Activated T-cell treated with anti-CD3 and anti-CD28 coated beads, Interleukin-2, amount 50 U/mL, for 4 hours (primary cell): ENCODE results near the gene SLC2A6. TPM values are rescaled to one million over a fixed set of nuclear protein-coding genes. Genes with fewer than 3 reads are reported as not detected.

ENCODE experiments used
- ATAC-seq, 2 donors: fragments of 200-7000 bp; cut with Tn5 transposase; one replicate each; pipeline ENCODE4 v1.10.0; 2021
- DNase-seq: peaks from one replicate; pipeline ENCODE4 v3.0.0-alpha.2; 2020
- H3K27me3 Mint-ChIP-seq: one replicate; pipeline ENCODE4 v1.8.0; 2021; ENCODE audit warnings: low read depth, mixed read lengths
- H3K36me3 Mint-ChIP-seq: one replicate; pipeline ENCODE4 v1.8.0; 2022; ENCODE audit warnings: mixed read lengths; ENCODE audit not compliant: insufficient read depth
- H3K4me1 Mint-ChIP-seq: one replicate; pipeline ENCODE4 v1.8.0; 2021; ENCODE audit warnings: low read depth, mixed read lengths
- H3K4me3 Mint-ChIP-seq: one replicate; pipeline ENCODE4 v1.8.0; 2021; ENCODE audit warnings: mild to moderate bottlenecking, moderate library complexity, mixed read lengths
- H3K9me3 Mint-ChIP-seq: one replicate; pipeline ENCODE4 v1.8.0; 2021; ENCODE audit warnings: mixed read lengths
- total RNA-seq, 3 donors: library from RNA; stranded (reverse); gene quantifications; one replicate each; pipeline ENCODE4 v1.2.1, GENCODE V29; 2021

Gene SLC2A6
- total RNA-seq, 3 donors from 2014 or later: 4.9 to 5.3 (median 5.2) TPM

DNA sequence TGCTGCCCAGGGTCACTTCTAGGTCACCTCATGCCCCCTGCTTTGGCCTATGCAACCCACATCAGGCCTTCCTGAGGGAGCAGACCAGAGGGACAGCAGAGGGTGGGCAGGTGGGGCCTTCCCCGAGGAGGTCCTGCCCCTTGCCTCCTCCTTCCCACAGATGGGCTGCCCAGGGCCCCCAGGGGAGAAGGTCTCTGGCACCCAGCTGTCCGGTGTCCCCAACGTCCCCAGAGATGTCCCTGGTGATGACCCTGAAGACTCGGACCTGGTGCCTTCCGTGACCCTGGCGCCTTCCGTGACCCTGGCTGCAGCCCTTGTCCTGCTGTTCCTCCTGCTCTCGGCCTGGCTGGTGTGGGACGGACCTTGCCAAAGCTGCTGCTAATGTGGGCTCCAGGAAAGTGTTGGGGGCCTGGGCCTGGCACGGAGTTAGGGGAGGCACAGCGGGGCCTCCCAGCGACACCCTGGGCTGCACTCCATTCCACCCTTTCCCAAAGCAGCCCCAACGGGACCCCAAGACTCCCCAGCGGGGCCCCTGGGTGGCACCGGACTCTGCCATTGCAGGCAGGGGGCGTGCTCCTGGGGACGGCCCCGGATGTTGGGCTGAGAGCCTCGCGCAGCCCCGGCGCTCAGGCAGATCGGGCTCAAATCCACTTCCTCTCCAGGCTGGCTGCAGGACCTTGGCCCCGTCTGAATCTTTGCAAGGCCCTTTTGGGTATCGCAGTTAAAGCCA, 6.8 kb upstream of the SLC2A6 start:
- H3K36me3 Mint-ChIP-seq: no peaks in the 10 kb centered on the region
- peaks cover 9% of the 10 kb centered on the region for H3K27me3 Mint-ChIP-seq
- ATAC-seq (peak; percentile 49 to 54), DNase-seq (no peak)
- H3K9me3 Mint-ChIP-seq: no peaks in the 10 kb centered on the region
- H3K4me3 Mint-ChIP-seq: no peak overlapping the region
- peaks cover 6% of the 10 kb centered on the region for H3K4me1 Mint-ChIP-seq

DNA sequence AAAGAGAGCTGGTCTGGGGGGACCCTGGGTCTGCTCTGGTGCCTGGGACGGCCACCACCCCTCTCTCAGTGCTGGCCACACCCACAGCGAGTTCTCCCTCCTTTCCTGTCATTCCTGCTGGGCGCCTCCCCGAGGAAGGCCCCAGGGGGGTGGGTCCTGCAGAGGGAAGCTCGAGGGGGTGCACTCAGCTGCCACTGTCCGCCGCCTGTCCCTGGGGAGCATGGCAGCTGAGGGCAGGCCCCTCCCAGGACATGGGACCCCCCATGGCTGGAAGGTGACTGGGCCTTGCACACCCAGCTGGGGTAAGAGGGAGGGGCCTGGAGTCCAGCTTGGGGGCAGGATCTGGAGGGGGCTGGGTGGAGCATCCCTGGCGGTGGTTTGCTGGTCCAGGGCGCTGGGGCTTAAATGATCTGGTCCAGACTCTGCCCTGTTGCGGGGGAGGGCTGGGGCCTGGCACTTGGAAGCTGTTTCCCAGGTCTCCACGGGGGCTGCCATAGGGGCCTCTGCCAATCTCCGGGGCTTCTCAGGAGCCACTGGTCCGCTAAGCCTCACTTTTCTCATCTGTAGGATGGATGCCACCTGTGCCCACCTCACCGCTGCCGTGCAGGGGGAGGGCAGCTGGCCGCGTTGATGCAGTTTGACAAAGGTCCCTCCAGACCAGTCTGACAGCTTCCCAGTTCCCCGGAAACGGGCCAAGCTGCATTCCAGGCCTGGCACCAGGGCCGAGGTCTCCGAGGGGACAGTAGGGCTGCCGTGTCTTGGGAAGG, 6.0 kb upstream of the SLC2A6 start:
- no peak overlapping the region for H3K4me3 Mint-ChIP-seq
- H3K36me3 Mint-ChIP-seq: no peaks in the 10 kb centered on the region
- H3K27me3 Mint-ChIP-seq: peaks cover 5% of the 10 kb centered on the region
- DNase-seq: no peak
- H3K9me3 Mint-ChIP-seq: no peaks in the 10 kb centered on the region
- no peak for ATAC-seq
- H3K4me1 Mint-ChIP-seq: peaks cover 8% of the 10 kb centered on the region

DNA sequence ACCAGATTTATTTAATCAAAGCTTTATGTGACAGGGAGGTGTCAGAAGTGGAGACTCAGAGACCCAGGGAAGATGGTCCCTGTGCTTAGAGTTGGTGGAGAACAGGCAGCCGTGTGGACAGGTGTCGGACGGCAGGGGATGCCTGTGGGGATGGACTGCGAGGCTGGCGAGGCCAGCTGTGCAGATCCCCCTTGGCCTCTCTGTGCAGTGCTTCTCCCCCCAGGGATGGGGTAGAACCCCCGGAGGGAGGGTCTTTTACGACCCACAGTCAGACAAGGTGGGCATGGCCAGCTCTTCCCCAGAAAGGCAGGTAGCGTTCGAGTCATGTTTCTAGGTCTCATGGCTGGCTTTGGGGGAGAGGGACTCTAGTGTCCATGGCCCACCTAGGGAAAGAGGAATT, 4.7 kb upstream of the SLC2A6 start:
- H3K9me3 Mint-ChIP-seq: no peaks in the 10 kb centered on the region
- peaks cover 13% of the 10 kb centered on the region for H3K4me1 Mint-ChIP-seq
- DNase-seq (no peak), ATAC-seq (no peak)
- H3K4me3 Mint-ChIP-seq: no peak overlapping the region
- no peaks in the 10 kb centered on the region for H3K27me3 Mint-ChIP-seq
- no peaks in the 10 kb centered on the region for H3K36me3 Mint-ChIP-seq

DNA sequence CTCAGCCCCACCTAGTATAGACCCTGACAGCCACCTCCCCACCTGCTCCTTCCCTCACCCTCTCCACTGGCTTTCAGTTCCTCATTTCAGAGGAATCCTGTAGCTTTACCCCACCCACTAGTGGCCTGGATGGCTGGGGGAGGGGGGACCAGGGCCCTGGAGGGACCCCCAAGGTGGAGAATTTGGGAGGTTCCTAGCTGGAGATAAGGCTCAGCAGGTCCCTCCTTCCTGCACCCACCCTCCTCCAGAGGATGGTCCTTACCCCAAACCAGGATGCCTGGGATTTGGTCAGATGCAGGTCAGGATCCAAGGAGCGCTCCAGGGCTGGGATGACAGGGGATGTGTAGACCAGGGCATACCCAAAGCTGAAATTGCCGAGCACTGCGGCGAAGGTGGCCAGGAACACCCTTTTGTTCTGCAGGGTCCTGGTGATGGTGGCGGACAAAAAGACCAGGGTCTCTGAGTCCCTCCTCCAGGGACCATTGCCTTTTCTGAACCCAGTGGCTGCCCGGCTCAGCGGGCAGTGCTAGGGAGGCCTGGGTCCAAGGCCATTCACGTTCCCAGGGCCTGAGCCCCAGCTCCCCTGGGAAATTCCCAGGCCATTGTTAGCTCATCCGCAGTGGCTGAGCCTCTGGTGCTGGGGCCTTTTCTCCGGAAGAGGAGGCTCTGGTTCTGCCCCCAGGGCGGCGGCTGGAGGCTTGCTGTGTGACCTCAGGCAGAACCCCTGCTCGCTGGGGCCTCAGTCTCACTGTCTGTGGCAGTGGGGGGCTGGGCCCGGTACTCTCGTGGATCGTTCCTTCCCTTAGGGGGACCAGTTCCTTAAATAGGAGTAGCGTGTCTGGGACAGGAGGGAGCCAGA, 678 bp downstream of the SLC2A6 start:
- ATAC-seq (peak; percentile 4 to 18), DNase-seq (no peak)
- H3K4me1 Mint-ChIP-seq: peaks cover 9% of the 10 kb centered on the region
- H3K27me3 Mint-ChIP-seq: no peaks in the 10 kb centered on the region
- peak overlapping the region; percentile 59 for H3K4me3 Mint-ChIP-seq
- no peaks in the 10 kb centered on the region for H3K36me3 Mint-ChIP-seq
- H3K9me3 Mint-ChIP-seq: no peaks in the 10 kb centered on the region

DNA sequence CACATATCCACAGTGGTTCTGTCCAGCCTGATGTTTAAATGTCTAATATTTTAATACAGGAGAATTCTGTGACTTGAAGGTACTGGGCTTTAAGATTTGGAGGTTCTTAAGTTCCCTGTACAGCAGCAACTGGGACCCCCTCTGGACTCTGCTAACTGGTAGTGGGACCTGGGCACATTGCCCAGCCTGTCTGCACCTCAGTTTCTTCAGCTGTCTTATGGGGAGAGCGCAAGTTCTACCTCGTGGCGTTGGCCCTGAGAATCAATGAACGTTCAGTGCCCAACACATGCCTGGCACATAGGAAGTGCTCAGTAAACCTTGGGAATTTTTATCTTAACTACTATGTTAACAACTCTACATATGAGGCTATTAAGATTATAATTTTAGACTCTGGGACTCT, 1.4 kb downstream of the SLC2A6 start:
- Mint-ChIP-seq H3K36me3 (no peaks in the 10 kb centered on the region), H3K27me3 (no peaks in the 10 kb centered on the region), H3K4me1 (peaks cover 9% of the 10 kb centered on the region), H3K9me3 (no peaks in the 10 kb centered on the region), H3K4me3 (peak overlapping the region; percentile 37)
- DNase-seq: no peak
- ATAC-seq: no peak

DNA sequence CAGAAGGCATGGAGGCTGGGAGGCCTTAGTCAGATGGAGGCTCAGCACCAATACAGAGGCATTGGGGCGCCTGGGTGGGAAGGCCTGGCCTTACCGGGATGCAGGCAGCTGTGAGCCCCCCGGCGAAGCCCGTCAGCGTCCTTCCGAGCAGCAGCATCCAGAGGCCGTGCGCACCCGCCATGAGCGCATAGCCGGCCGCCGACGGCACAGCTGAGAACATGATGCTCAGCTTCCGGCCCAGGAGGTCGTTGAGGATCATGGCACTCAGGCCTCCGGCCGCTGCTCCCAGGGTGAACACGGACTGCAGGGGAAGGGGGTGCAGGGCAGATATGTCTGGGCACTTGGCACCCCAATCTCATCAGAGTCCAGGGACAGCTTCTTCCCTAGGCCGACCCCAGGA, 2.0 kb downstream of the SLC2A6 start:
- DNase-seq (no peak), ATAC-seq (no peak)
- Mint-ChIP-seq H3K9me3 (no peaks in the 10 kb centered on the region), H3K36me3 (no peaks in the 10 kb centered on the region), H3K27me3 (no peaks in the 10 kb centered on the region), H3K4me3 (no peak overlapping the region), H3K4me1 (peaks cover 9% of the 10 kb centered on the region)

DNA sequence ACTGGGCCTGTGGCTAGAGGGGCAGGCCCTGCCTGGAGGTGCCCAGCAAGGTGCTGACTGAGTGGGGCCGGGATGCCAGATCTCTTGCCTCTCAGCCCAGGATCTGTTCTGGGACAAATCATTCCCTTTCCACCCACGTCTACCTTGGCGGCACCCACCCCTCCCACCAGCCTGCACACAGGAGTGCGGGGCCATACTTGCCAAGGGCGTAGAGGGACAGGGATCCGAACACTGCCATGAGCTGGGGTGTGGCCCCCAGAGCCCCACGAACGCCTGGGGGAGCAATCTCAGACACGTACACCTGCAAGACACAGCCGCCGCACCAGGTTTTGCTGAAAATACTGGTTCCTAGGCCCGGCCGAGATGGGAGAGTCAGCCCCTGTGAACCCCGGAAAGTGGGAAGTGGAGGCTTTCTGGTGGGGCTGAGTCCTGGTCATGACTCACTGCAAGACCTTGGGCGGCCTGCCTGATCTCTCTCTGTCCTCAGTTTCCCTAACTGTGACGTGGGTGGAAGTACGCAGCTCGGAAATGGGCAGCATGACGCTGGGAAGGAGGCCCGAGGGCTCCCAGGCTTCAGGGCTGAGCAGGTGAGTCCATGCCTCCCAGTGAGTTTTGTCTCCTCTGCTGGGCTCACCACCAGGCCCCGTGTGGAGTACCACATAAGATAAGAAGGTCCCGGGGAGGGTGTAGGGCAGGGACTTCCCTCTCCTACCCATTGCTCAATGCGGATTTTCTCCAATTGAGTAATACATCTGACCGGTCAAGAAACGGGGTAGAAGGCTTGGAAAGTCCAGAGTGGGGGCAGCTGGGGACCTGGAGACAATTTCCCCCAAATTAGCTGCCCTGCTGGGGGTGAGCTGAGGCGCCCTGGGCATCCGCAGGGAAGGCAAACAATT, 2.6 kb downstream of the SLC2A6 start:
- DNase-seq (no peak), ATAC-seq (no peak)
- H3K36me3 Mint-ChIP-seq: no peaks in the 10 kb centered on the region
- H3K9me3 Mint-ChIP-seq: no peaks in the 10 kb centered on the region
- H3K4me1 Mint-ChIP-seq: peaks cover 9% of the 10 kb centered on the region
- no peak overlapping the region for H3K4me3 Mint-ChIP-seq
- no peaks in the 10 kb centered on the region for H3K27me3 Mint-ChIP-seq

DNA sequence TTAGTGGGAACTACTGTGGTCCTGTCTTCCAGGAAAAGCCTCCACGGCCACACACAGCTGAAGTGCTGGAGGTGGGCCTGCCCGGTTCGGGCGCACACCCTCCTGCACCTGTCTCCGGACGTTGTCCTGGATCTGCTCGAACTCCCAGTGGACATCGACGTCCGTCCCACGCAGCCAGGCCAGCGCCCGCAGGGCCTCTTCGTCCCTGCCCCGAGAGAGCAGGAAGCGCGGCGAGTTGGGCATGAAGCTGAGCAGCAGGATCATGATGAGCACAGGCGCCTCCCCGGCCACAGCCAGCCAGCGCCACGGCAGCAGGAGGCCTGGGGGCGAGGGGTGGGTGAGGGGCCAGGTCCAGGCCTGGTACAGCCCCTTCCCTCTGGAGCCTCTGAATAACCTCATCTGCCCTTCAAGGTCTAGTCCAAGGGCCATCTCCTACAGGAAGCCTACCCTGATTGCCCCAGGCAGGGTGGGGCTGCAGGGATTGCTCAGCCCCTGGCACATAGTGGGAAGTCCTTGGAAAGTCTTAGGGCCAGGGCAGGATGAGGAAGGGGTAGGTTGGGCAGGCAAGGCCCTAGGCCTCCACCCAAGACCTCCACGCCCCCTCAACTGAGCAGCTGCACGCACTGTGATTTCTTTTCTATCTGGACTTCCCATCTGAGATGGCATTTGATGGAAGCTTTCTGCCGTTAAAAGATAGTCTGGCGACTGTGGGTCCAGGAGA, 3.4 kb downstream of the SLC2A6 start:
- no peak for DNase-seq
- Mint-ChIP-seq H3K27me3 (no peaks in the 10 kb centered on the region), H3K4me3 (no peak overlapping the region), H3K4me1 (peaks cover 9% of the 10 kb centered on the region), H3K36me3 (no peaks in the 10 kb centered on the region), H3K9me3 (no peaks in the 10 kb centered on the region)
- ATAC-seq: no peak

DNA sequence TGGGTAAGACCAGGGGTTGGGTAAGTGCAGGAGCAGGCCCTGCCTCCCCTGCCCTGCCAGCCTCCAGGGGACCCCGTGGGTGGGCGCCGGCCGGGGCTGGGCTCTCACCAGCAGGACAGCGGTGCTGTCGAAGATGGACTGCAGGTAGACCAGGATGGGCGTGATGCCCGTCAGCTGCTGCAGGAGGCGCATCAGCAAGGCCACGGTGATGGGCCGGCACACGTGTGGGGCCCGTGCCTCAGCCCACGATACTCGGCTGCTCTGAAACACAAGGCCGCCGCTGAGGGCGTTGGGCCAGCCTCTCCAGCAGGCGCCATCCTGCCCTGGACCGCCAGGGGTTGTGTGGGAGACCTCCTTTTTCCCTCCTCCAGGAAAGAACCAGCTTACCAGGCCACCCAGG, 4.0 kb downstream of the SLC2A6 start:
- no peak overlapping the region for H3K4me3 Mint-ChIP-seq
- H3K9me3 Mint-ChIP-seq: no peaks in the 10 kb centered on the region
- no peaks in the 10 kb centered on the region for H3K27me3 Mint-ChIP-seq
- no peaks in the 10 kb centered on the region for H3K36me3 Mint-ChIP-seq
- no peak for DNase-seq
- no peak for ATAC-seq
- H3K4me1 Mint-ChIP-seq: peaks cover 7% of the 10 kb centered on the region

DNA sequence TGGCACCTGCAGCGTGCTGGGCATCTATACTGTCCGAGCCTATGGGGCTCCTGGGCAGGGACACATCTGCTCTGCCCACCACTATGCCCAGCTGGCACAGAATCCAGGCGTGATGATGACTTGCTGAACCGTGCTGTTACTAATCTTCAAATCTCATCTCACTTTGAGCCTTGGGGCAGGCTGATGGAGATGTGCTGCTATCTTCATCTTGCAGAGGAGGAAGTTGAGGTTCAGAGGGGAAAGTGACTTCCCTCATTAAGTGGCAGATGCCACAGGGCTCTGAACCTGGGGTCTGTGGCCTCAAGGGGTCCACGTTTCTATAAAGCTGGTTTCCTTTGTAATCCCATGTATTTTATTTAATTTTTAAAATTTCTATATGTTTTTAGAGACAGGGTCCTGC, 4.7 kb downstream of the SLC2A6 start:
- DNase-seq: no peak
- no peaks in the 10 kb centered on the region for H3K36me3 Mint-ChIP-seq
- ATAC-seq: no peak
- peaks cover 2% of the 10 kb centered on the region for H3K4me1 Mint-ChIP-seq
- H3K4me3 Mint-ChIP-seq: no peak overlapping the region
- H3K27me3 Mint-ChIP-seq: no peaks in the 10 kb centered on the region
- H3K9me3 Mint-ChIP-seq: no peaks in the 10 kb centered on the region

DNA sequence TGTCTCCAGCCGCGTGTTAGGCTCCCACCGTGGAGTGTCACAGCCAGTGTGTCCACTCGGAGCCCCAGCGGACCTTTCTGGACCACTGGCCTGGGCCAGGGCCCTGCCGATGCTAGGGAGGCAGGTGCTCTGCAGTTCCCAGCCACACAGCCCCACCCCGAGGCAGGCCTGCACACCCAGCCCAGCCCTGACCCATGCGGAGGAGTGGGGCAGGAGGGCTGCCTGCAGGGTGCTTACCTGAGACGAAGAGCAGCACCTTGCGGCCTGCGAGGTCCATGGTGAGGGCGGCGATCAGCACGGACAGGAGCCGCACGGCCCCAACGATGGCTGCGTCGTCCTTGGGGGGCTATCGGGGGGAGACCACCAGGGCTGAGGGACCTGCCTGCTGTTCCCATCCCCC, 5.2 kb downstream of the SLC2A6 start:
- Mint-ChIP-seq H3K27me3 (no peaks in the 10 kb centered on the region), H3K4me1 (peaks cover 2% of the 10 kb centered on the region), H3K9me3 (no peaks in the 10 kb centered on the region), H3K36me3 (no peaks in the 10 kb centered on the region), H3K4me3 (no peak overlapping the region)
- DNase-seq (no peak), ATAC-seq (no peak)

DNA sequence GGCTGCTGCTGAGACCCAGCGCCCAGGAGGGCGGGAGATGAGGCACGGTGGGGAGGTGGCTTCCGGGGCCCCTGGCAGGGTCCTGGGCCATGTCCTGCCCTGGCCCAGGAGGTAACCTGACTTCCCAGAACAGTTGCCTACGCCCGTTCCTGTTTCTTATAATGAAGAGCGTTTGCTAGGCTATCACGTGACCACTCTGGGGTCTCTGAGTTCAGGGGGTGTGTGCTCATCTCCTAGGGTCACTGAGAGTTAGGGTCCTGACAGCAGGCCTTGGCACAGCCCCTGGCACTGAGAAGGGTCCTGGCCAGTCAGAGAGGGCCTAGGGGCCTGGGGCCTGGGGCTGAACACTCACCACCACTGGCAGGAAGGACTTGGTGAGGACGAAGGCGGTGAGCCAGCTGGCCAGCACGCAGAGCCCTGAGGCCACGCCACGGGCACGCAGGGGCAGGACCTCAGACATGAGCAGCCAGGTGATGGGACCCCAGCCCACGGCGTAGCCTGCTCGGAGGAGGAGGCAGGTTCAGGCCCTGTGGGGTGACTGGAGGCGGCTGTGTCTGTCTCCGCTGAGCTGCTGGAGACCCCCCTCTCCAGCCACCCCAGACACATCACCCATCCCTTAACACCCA, 6.0 kb downstream of the SLC2A6 start:
- Mint-ChIP-seq H3K4me1 (peaks cover 2% of the 10 kb centered on the region), H3K27me3 (no peaks in the 10 kb centered on the region), H3K4me3 (no peak overlapping the region), H3K36me3 (no peaks in the 10 kb centered on the region), H3K9me3 (no peaks in the 10 kb centered on the region)
- DNase-seq (no peak), ATAC-seq (no peak)

DNA sequence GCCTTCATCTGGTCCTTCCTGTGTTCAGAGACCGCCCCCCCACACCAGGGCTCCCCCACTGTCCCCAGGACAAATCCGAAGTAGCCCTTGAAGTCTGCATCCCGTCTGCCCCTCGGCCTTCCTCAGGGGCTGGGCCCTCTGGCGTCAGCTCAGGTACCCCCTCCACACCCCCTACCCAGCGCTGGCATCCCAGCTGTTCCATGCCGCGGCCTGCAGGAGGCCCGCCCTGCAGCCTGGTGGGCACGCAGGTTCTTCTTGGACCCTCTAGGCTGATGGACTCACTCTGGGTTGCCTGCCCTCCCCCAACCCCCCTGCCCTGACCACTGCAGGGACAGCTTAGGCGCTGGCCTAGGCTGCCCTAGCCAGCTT, 6.6 kb downstream of the SLC2A6 start:
- ATAC-seq (no peak), DNase-seq (no peak)
- Mint-ChIP-seq H3K9me3 (no peaks in the 10 kb centered on the region), H3K4me3 (no peak overlapping the region), H3K4me1 (peaks cover 2% of the 10 kb centered on the region), H3K27me3 (no peaks in the 10 kb centered on the region), H3K36me3 (no peaks in the 10 kb centered on the region)
